Loucy (cell line): ENCODE data around the gene FSTL3.

Experiments
- CTCF ChIP-seq: fragments of 200-600 bp; sonication (generic); conservative IDR thresholded peaks from 2 replicates; pipeline ENCODE4 v1.5.1; 2014; ENCODE audit warnings: mild to moderate bottlenecking, antibody characterized with exemption, low read length
- EZH2phosphoT487 ChIP-seq: fragments of 200-600 bp; IDR thresholded peaks from 2 replicates; pipeline ENCODE4 v1.6.1; 2018; ENCODE audit warnings: antibody characterized with exemption, mild to moderate bottlenecking, moderate library complexity, borderline replicate concordance

GRCh38 chr19:632579-633067, 43.6 kb upstream of the FSTL3 start:
- TF ChIP-seq CTCF = no peak
- TF ChIP-seq EZH2phosphoT487 = no peak
